GM21717 (cell line): ENCODE results near the gene LBP.
"Not testable (repeated sequence)": the region's sequence is repeated elsewhere in the genome, so short reads cannot be mapped to it uniquely, and the experiment has no call there.

Experiments
- ATAC-seq: cut with Tn5 transposase; IDR thresholded peaks from one replicate; pipeline ENCODE4 v1.9.1; 2021; ENCODE audit warnings: mild to moderate bottlenecking, moderate library complexity; ENCODE audit not compliant: unreplicated experiment

Gene LBP

GRCh38 chr20:38392356-38392755, 46.1 kb downstream of the LBP start:
- no peak for ATAC-seq

- no peak for ATAC-seq
These were observed 47.0 kb downstream of the LBP start for GRCh38 chr20:38393259-38393658.

- no peak for ATAC-seq
These were observed 48.9 kb downstream of the LBP start for GRCh38 chr20:38395165-38395564.

GRCh38 chr20:38395751-38396395, 49.6 kb downstream of the LBP start:
- not testable (repeated sequence) for ATAC-seq

GRCh38 chr20:38402089-38402488, 55.8 kb downstream of the LBP start:
- ATAC-seq: no peak

GRCh38 chr20:38402816-38403215, 56.5 kb downstream of the LBP start:
- no peak for ATAC-seq

GRCh38 chr20:38404016-38404415, 57.7 kb downstream of the LBP start:
- no peak for ATAC-seq

GRCh38 chr20:38405132-38405531, 58.9 kb downstream of the LBP start:
- ATAC-seq: no peak

GRCh38 chr20:38406476-38406875, 60.2 kb downstream of the LBP start:
- no peak for ATAC-seq

- ATAC-seq: no peak
These were observed 61.0 kb downstream of the LBP start for GRCh38 chr20:38407321-38407720.

GRCh38 chr20:38407822-38408221, 61.5 kb downstream of the LBP start:
- ATAC-seq: not testable (repeated sequence)

- ATAC-seq: no peak
These were observed 66.7 kb downstream of the LBP start for GRCh38 chr20:38412877-38413577.

GRCh38 chr20:38414769-38415450, 68.6 kb downstream of the LBP start:
- ATAC-seq: no peak

GRCh38 chr20:38418509-38419204, 72.4 kb downstream of the LBP start:
- ATAC-seq: no peak

- ATAC-seq: no peak
These were observed 74.3 kb downstream of the LBP start for GRCh38 chr20:38420388-38421085.

- ATAC-seq: no peak
These were observed 75.6 kb downstream of the LBP start for GRCh38 chr20:38421915-38422314.

GRCh38 chr20:38423541-38423940, 77.3 kb downstream of the LBP start:
- ATAC-seq: no peak

- no peak for ATAC-seq
These were observed 78.1 kb downstream of the LBP start for GRCh38 chr20:38424401-38424800.

- ATAC-seq: no peak
These were observed 80.0 kb downstream of the LBP start for GRCh38 chr20:38426006-38426897.
